ENCODE measurements around the gene IQCF2. TPM values are rescaled to one million over a fixed set of nuclear protein-coding genes. Genes with fewer than 3 reads are reported as not detected.

The IQCF2 gene
- total RNA-seq, 2 donors from 2014 or later, result not detected

- no peaks in the 10 kb centered on the region for H3K4me1 ChIP-seq (ENCODE audit: control insufficient read depth, insufficient read depth, low read length)
- H3K4me1 Mint-ChIP-seq, result peaks cover 9% of the 10 kb centered on the region
- H3K27ac ChIP-seq (ENCODE audit: low read depth, low read length), result no peak overlapping the region
- H3K9ac ChIP-seq (ENCODE audit: extremely low read depth, low read length, poor library complexity, severe bottlenecking), result no peak overlapping the region
- no peak for DNase-seq
- H3K36me3 ChIP-seq (ENCODE audit: control insufficient read depth, insufficient read depth, low read length), result no peaks in the 10 kb centered on the region
- H3K9me3 Mint-ChIP-seq, result peaks cover 1% of the 10 kb centered on the region
- no peaks in the 10 kb centered on the region for H3K27me3 Mint-ChIP-seq (ENCODE audit: insufficient read depth)
- no peak overlapping the region for H3K27ac Mint-ChIP-seq
- no peaks in the 10 kb centered on the region for H3K27me3 ChIP-seq (ENCODE audit: control insufficient read depth, insufficient read depth, low read length, poor library complexity, severe bottlenecking)
- no peak for TF ChIP-seq CTCF (conservative IDR thresholded peaks at IDR 0.05)
- H3K9me3 ChIP-seq (ENCODE audit: control insufficient read depth, low read length), result no peaks in the 10 kb centered on the region
- 68 to 85% methylated on average over 4 of the region's 4 CpGs for WGBS, 2 experiments (ENCODE audit: insufficient coverage in 1 of 2, insufficient read length in 1 of 2)
- no peak overlapping the region for H3K4me3 Mint-ChIP-seq
- no peak overlapping the region for H3K4me3 ChIP-seq (ENCODE audit: low read length)
- H3K36me3 Mint-ChIP-seq (ENCODE audit: low read depth), result no peaks in the 10 kb centered on the region
These were observed 45.8 kb upstream of the IQCF2 start for GRCh38 chr3:51815614-51816013.

- no peak for DNase-seq
- Histone ChIP-seq H3K9ac (ENCODE audit: extremely low read depth, low read length, poor library complexity, severe bottlenecking) (no peak overlapping the region), H3K27me3 (ENCODE audit: control insufficient read depth, insufficient read depth, low read length, poor library complexity, severe bottlenecking) (no peaks in the 10 kb centered on the region), H3K4me3 (ENCODE audit: low read length) (no peak overlapping the region), H3K4me1 (ENCODE audit: control insufficient read depth, insufficient read depth, low read length) (no peaks in the 10 kb centered on the region), H3K27ac (ENCODE audit: low read depth, low read length) (no peak overlapping the region), H3K9me3 (ENCODE audit: control insufficient read depth, low read length) (peaks cover 10% of the 10 kb centered on the region), H3K36me3 (ENCODE audit: control insufficient read depth, insufficient read depth, low read length) (no peaks in the 10 kb centered on the region)
- Mint-ChIP-seq H3K36me3 (ENCODE audit: low read depth) (peaks cover 2% of the 10 kb centered on the region), H3K27ac (no peak overlapping the region), H3K4me3 (no peak overlapping the region), H3K9me3 (peaks cover 7% of the 10 kb centered on the region), H3K4me1 (peaks cover 9% of the 10 kb centered on the region), H3K27me3 (ENCODE audit: insufficient read depth) (no peaks in the 10 kb centered on the region)
- no peak for TF ChIP-seq CTCF (conservative IDR thresholded peaks at IDR 0.05)
- WGBS, 2 experiments (ENCODE audit: insufficient coverage in 1 of 2, insufficient read length in 1 of 2), result 84 to 100% methylated on average over 1 to 2 of the region's 2 CpGs
These were observed 44.7 kb upstream of the IQCF2 start for GRCh38 chr3:51816723-51817122.

GRCh38 chr3:51817375-51817774 is 44.0 kb upstream of the IQCF2 start:
- Mint-ChIP-seq H3K27ac (no peak overlapping the region), H3K27me3 (ENCODE audit: insufficient read depth) (no peaks in the 10 kb centered on the region), H3K36me3 (ENCODE audit: low read depth) (peaks cover 4% of the 10 kb centered on the region), H3K4me1 (peaks cover 9% of the 10 kb centered on the region), H3K9me3 (peaks cover 10% of the 10 kb centered on the region), H3K4me3 (no peak overlapping the region)
- no peaks in the 10 kb centered on the region for H3K4me1 ChIP-seq (ENCODE audit: control insufficient read depth, insufficient read depth, low read length)
- no peaks in the 10 kb centered on the region for H3K27me3 ChIP-seq (ENCODE audit: control insufficient read depth, insufficient read depth, low read length, poor library complexity, severe bottlenecking)
- no peak overlapping the region for H3K27ac ChIP-seq (ENCODE audit: low read depth, low read length)
- 86 to 89% methylated on average over 1 to 2 of the region's 2 CpGs for WGBS, 2 experiments (ENCODE audit: insufficient coverage in 1 of 2, insufficient read length in 1 of 2)
- peaks cover 17% of the 10 kb centered on the region for H3K9me3 ChIP-seq (ENCODE audit: control insufficient read depth, low read length)
- H3K4me3 ChIP-seq (ENCODE audit: low read length), result no peak overlapping the region
- H3K9ac ChIP-seq (ENCODE audit: extremely low read depth, low read length, poor library complexity, severe bottlenecking), result no peak overlapping the region
- no peaks in the 10 kb centered on the region for H3K36me3 ChIP-seq (ENCODE audit: control insufficient read depth, insufficient read depth, low read length)
- no peak for DNase-seq
- TF ChIP-seq CTCF (conservative IDR thresholded peaks at IDR 0.05), result no peak
